ENCODE data around the gene RGR. TPM values are rescaled to one million over a fixed set of nuclear protein-coding genes. Genes with fewer than 3 reads are reported as not detected.
A peak's percentile ranks its signal among the peaks of the same experiment; 100 is the strongest.
"Not testable (repeated sequence)": the region's sequence is repeated elsewhere in the genome, so short reads cannot be mapped to it uniquely, and the experiment has no call there.

RGR gene
- total RNA-seq, 1 donor from 2014 or later = not detected

DNA sequence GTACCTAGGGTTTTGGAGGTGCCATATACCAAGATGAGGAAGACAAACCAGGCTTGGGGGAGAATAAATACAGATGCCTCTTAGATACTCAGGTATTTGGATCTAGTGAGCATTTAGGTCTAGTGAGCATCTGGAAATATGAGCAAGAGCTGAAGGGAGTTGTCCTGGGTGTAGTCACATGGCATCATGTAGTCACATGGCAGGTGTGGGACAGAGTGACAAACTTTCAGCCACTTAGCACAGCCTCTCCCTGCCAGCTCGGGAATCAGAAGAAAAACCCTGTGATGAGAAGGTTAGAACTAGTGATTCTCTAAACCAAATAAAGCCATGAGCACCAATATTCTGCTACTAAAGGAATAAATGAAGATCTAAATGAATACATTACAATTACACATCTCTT lies 24.3 kb downstream of the RGR start:
- Mint-ChIP-seq H3K9me3 (ENCODE audit: unreplicated experiment) (no peaks in the 10 kb centered on the region), H3K4me3 (ENCODE audit: unreplicated experiment) (no peak overlapping the region), H3K27me3 (ENCODE audit: unreplicated experiment) (no peaks in the 10 kb centered on the region), H3K36me3 (ENCODE audit: low read depth, unreplicated experiment) (no peaks in the 10 kb centered on the region), H3K27ac (ENCODE audit: unreplicated experiment) (no peak overlapping the region), H3K4me1 (ENCODE audit: unreplicated experiment) (peaks cover 15% of the 10 kb centered on the region)
- TF ChIP-seq, protein P1, sequence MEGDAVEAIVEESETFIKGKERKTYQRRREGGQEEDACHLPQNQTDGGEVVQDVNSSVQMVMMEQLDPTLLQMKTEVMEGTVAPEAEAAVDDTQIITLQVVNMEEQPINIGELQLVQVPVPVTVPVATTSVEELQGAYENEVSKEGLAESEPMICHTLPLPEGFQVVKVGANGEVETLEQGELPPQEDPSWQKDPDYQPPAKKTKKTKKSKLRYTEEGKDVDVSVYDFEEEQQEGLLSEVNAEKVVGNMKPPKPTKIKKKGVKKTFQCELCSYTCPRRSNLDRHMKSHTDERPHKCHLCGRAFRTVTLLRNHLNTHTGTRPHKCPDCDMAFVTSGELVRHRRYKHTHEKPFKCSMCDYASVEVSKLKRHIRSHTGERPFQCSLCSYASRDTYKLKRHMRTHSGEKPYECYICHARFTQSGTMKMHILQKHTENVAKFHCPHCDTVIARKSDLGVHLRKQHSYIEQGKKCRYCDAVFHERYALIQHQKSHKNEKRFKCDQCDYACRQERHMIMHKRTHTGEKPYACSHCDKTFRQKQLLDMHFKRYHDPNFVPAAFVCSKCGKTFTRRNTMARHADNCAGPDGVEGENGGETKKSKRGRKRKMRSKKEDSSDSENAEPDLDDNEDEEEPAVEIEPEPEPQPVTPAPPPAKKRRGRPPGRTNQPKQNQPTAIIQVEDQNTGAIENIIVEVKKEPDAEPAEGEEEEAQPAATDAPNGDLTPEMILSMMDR (IDR thresholded peaks at IDR 0.05; ENCODE audit: unreplicated experiment) = no peak
- DNase-seq (ENCODE audit: low spot score) = no peak

DNA sequence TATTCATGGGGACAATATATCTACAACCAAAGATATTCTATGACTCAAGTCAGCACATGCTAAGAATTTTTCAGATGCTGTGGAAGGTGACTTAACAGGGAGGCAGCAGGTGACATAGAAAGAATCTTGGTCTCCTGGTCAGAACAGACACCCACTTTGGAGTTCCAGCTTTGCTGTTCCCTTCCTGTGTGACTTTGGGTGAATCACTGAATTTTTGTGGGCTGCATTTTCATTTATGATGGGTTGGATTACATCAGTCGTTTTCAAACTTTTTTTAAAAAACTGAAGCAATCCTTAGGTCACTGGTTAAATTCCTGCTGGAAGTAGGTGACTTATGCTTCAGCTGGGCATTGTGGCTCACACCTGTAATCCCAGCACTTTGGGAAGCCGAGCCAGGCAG lies 24.9 kb downstream of the RGR start:
- DNase-seq (ENCODE audit: low spot score) = no peak
- Mint-ChIP-seq H3K36me3 (ENCODE audit: low read depth, unreplicated experiment) (no peaks in the 10 kb centered on the region), H3K4me3 (ENCODE audit: unreplicated experiment) (no peak overlapping the region), H3K4me1 (ENCODE audit: unreplicated experiment) (peaks cover 14% of the 10 kb centered on the region), H3K27me3 (ENCODE audit: unreplicated experiment) (no peaks in the 10 kb centered on the region), H3K9me3 (ENCODE audit: unreplicated experiment) (no peaks in the 10 kb centered on the region), H3K27ac (ENCODE audit: unreplicated experiment) (no peak overlapping the region)
- TF ChIP-seq, protein P1 (IDR thresholded peaks at IDR 0.05; ENCODE audit: unreplicated experiment) = no peak

DNA sequence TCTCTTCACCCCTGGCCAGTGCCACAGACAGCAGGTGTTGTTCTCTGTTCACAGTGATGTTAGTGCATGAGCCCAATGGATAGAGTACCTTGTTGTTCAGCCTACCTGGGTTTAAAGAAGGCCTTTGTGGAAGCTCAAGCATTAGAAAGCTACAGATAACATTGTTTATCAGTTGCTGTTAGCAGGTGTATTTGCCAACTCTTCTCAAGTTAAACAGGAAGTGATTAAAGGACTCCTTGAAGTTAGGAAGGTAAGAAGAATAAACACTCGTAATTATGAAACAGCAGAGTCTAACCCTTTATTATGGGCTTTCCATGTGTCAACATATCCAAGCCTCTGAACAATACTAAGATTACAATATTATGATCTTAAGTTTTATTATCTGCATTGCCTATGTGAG lies 25.9 kb downstream of the RGR start:
- Mint-ChIP-seq H3K27me3 (ENCODE audit: unreplicated experiment) (no peaks in the 10 kb centered on the region), H3K27ac (ENCODE audit: unreplicated experiment) (no peak overlapping the region), H3K4me3 (ENCODE audit: unreplicated experiment) (no peak overlapping the region), H3K9me3 (ENCODE audit: unreplicated experiment) (no peaks in the 10 kb centered on the region), H3K36me3 (ENCODE audit: low read depth, unreplicated experiment) (no peaks in the 10 kb centered on the region), H3K4me1 (ENCODE audit: unreplicated experiment) (peaks cover 10% of the 10 kb centered on the region)
- TF ChIP-seq, protein P1 (IDR thresholded peaks at IDR 0.05; ENCODE audit: unreplicated experiment) = no peak
- no peak for DNase-seq (ENCODE audit: low spot score)

DNA sequence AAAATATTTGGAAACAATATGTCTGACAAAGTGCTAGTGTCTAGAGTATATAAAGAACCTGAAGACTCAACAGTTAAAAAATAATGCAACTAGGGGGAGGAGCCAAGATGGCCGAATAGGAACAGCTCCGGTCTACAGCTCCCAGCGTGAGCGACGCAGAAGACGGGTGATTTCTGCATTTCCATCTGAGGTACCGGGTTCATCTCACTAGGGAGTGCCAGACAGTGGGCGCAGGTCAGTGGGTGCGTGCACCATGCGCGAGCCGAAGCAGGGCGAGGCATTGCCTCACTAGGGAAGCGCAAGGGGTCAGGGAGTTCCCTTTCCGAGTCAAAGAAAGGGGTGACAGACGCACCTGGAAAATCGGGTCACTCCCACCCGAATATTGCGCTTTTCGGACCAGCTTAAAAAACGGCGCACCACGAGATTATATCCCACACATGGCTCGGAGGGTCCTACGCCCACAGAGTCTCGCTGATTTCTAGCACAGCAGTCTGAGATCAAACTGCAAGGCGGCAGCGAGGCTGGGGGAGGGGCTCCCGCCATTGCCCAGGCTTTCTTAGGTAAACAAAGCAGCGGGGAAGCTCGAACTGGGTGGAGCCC lies 35.1 kb downstream of the RGR start:
- peak overlapping the region; percentile 47 for H3K4me3 Mint-ChIP-seq (ENCODE audit: unreplicated experiment)

DNA sequence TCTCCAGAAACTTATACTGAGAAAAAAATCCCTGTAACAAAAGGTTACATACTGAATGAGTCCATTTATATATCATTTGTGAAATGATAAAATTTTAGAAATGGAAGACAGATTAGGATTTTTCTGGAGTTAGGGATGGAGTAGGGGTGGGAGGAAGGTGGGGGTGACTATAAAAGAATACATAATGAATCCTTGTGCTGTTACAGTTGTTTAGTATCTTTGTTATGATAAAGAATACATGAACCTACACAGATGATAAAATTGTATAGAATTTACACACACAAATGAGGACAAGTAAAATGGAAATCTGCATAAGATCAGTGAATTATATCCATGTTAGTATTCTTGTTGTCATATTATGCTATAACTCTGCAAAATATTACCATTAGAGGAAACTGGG lies 41.8 kb downstream of the RGR start:
- Mint-ChIP-seq H3K27ac (ENCODE audit: unreplicated experiment) (no peak overlapping the region), H3K4me3 (ENCODE audit: unreplicated experiment) (no peak overlapping the region), H3K27me3 (ENCODE audit: unreplicated experiment) (no peaks in the 10 kb centered on the region), H3K36me3 (ENCODE audit: low read depth, unreplicated experiment) (no peaks in the 10 kb centered on the region), H3K4me1 (ENCODE audit: unreplicated experiment) (no peaks in the 10 kb centered on the region), H3K9me3 (ENCODE audit: unreplicated experiment) (no peaks in the 10 kb centered on the region)
- TF ChIP-seq, protein P1 (IDR thresholded peaks at IDR 0.05; ENCODE audit: unreplicated experiment) = no peak
- no peak for DNase-seq (ENCODE audit: low spot score)

More for the DNA sequence above, 35.1 kb downstream of the RGR start:
- not testable (repeated sequence) for H3K36me3 Mint-ChIP-seq (ENCODE audit: low read depth, unreplicated experiment); H3K9me3 Mint-ChIP-seq (ENCODE audit: unreplicated experiment); H3K27ac Mint-ChIP-seq (ENCODE audit: unreplicated experiment); DNase-seq (ENCODE audit: low spot score); H3K27me3 Mint-ChIP-seq (ENCODE audit: unreplicated experiment); H3K4me1 Mint-ChIP-seq (ENCODE audit: unreplicated experiment)

Data from endothelial cell (in vitro differentiated cells).